ENCODE measurements around the gene NBPF3.

The NBPF3 gene

DNA sequence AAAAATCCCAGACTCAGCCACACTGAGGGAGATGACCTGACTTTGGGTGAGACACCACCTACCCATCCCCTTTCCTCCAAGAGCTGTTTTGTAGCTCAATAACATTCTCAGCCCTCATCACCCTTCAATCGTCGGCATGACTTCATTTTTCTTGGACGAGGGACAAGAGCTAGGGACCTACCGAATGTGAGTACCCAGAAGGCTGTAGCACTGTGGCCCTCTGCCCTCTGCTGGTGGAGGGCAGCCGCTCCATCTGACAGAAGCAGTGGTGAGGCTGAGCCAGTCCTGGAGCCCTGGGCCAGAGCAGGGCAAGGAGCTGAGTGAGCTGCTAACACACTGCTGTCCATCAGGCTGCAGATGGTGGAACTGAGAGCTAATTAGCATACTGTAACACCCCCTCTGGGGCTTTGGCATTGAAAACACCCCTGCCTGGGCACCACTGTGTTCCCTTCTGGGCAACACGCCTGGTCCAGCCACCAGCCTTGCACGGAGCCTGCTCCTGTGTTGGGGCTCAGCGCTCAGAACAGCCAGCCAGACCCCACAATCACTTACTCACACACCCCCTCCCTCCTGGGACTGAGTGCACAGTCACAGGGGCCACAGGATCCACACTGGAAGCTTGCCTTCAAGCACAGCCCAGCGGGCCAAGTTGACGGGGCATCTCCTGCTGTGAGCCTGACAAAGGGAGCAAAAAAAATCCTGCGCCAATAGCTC is 51.0 kb downstream of the NBPF3 start:
- H3K4me3 ChIP-seq, result no peak overlapping the region
- H3K27ac ChIP-seq, result no peak overlapping the region

DNA sequence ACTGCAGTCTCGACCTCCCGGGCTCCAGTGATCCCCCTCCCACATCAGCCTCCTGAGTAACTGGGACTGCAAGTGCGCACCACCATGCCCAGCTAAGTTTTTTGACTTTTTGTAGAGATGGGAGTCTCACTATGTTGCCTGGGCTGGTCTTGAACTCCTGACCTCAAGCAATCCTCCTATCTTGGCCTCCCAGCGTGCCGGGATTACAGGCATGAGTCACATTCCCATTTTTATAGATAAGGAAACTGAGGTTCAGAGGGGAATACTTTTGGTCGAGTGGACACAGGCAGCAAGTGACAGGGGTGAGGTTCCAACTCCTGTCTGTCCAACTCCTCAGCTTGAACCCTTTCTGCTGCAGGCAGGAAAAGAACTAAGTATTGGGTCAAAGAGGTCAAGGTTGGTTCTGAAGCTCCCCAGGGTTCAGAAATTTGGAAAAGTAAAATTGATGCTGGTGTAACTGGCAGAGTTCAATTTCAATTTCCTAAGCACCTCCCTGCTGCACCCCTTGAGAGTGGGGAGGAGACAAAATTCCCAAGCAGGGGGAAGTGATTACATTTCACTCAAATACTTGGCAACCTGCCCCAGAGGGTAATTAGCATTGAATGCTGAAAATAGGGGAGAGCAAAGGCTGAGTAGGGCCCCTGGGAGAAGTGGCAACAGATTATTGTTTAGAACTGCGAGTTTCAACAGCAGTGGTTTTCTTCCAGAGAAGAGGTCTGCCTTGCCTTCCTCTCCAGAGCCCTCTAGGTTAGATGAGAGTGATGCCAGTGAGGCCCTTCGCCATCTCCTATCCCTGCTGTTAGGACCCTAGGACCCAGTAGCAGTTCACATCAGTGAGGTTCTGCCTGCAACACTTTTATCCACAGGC is 51.8 kb downstream of the NBPF3 start:
- H3K27ac ChIP-seq, result no peak overlapping the region

DNA sequence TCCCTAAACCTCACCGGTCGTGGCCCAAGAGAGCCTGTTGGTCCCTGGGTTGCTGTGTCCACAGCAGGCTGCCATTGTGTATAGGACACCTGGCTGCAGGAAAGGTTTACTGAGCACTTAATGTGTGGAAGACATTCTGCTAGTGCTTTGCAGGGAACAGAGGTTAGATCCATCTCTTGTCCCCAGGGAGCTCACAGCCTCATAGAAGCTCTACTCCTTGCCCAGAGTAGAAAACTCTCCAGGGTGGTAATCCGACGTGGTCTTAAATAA is 52.4 kb downstream of the NBPF3 start:
- Histone ChIP-seq H3K27ac (no peak overlapping the region), H3K4me3 (no peak overlapping the region)

More for the DNA sequence above, 51.8 kb downstream of the NBPF3 start:
- H3K4me3 ChIP-seq, result no peak overlapping the region

DNA sequence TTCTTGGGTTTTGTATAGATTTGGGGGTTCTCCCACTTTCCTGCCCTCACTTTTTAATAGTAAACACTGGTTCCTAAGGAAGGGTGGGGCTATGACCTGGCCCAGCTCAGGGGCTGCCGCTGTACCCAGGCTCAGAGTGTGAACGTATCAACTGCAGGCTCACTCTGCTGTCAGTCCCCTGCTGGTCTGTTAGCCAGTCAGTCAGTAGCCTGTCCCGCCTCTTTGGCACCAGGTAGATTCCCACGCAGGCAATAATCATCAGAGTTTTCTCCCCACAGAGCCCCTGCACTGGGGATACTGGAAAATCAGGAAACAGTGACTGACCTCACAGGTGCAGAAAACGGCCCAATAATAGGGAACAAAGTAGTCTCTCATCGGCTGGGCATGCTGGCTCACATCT is 54.3 kb downstream of the NBPF3 start:
- no peak overlapping the region for H3K27ac ChIP-seq
- no peak overlapping the region for H3K4me3 ChIP-seq

DNA sequence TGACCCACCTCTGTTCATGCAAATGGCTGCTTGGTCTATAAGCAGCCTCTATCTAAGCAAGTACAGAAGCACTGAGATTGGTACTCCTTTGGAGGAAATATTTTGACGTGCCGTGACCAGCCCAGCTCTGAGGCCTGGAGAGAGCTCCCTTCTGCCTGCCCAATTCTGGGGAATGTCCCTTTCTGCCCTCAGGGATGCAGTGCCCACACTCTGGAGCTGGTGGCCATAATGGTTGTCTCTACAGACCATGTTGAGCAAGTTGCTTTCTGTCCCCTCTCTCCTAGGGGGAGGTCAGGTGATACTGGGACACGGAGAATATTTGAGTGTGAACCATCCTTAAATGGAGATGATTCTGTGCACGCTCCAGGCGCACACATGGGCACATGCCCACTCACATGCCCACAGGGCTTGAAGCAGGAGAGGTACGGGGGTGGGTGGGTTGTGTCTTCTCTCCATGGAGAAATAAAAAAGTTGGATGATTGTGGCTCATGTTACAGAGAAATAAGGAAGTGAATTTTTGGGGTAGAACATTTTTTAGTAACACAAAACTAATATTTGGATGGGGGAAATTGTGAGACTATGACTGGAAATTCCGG is 55.4 kb downstream of the NBPF3 start:
- H3K4me3 ChIP-seq, result no peak overlapping the region
- no peak overlapping the region for H3K27ac ChIP-seq

DNA sequence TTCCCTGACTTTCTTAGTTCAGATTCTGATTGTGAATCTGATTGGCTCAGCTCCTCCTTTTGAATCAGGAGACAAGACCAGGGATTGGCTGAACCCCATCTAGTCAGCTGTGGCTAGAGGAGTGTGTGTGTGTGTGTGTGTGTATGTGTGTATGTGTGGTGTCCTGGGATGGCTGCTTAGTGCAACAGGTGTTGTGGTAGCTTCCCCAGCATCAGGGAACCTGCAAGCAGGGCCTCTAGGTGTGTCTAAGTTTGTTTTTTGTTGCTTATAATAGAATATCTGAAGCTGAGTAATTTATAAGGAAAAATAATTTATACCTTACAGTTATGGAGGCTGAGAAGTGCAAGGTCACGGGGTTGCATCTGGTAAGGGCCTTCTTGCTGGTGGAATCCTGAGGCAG is 56.1 kb downstream of the NBPF3 start:
- Histone ChIP-seq H3K27ac (no peak overlapping the region), H3K4me3 (no peak overlapping the region)

DNA sequence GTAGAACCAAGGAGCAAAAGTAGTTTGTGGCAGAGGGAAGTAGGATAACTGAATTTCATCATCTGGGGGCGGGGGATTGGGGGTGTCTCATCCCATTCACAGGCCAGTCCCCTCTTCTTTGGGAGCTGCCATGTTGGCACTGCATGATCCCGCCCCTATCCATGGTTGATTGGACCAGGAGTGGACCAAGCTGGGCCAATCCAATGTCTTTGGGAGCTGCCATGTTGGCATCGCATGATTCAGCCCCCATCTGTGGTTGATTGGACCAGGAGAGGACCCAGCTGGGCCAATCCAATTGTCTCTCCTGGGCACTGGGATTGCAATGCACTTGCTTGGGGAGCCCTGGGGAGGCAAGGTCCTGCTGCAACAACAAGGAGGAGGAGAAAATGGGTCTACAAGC is 56.9 kb downstream of the NBPF3 start:
- no peak overlapping the region for H3K27ac ChIP-seq
- no peak overlapping the region for H3K4me3 ChIP-seq

DNA sequence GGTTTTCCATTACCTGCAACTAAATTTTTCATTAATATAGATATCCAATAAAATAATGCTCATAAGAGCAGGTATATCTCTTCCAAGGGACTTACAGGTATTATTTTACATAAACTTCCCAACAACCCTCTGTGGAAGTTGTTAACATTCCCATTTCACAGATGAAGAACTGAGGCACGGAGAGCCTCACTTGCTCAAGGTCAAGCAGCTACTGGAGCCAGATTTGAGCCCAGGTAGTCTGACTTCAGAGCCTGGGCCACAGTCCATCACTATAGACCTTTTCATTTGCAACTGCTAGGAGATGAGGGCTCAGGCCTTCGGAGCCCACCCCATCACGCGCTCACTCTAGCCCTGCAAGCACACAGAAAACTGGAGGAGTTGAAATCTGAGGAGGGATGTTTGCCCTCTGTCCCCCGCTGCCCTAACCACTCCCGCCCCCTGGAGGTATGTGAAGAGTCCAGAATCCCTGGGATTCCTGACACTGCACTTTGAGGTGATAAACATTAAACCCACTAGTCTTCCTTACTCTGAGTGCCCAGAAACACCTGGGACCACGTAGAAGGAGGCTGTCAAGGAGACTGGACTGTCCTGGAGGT is 57.6 kb downstream of the NBPF3 start:
- no peak overlapping the region for H3K27ac ChIP-seq
- H3K4me3 ChIP-seq, result no peak overlapping the region

DNA sequence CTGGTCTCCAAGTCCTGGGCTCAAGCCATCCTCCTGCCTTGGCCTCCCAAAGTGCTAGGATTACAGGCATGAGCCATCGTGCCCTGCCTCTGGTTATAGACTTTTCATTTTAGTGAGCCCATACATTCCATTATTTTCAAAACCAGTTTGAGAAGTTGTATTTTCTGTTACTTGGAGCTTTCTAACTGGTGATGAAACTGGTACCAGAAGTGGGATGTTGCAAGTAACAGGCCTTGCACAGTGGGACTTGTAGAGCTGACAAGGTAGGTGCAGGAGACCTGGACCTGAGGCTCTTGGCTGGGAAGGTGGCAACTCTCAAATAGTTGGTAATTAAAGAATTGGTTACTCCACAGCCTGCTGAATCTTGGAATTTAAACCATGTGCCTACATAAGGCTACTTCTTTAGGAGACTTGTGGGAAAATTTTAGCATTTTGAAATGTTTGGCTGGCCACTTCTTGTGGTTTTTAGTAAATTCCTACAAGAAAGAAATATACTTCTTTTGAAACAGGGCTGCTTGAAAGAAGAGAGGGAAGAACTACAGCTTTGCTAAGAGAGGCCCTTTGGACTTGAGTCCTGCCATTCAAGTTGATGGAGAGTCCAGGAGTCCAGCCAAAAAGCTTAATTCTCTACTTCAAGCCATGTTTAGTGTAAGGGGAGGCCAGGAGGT is 59.5 kb downstream of the NBPF3 start:
- Histone ChIP-seq H3K27ac (no peak overlapping the region), H3K4me3 (no peak overlapping the region)

DNA sequence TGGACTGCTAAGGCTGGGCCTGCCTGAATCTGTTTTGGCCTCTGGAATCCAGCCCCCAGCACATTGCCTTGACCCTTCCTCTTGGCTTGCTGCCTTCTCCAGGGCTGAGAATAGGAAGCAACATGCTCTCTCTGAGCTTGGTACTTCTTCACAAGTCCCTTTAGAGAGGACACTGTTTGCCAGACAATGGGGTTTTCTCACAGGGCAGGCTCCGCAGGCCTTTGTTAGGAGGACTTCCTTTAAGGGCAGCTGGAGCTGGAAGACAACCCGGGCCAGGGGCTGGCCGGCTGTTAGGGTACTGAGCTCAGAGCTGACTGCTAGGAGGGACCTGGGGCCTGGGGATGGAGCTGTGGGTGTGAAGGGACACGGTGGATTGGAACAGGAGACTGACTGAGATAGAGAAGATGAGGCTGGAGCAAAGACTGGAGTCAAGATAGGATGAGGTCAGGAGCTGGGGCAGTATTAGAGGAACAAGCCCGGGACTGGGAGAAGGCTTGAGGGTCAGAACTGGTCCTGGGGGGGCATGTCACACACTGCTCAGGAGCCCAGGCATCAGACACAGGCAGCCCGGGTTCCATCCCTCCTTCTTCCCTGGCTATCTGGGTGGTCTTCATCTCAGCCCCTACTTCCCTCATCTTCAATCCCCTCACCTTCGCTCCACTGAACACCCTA is 63.9 kb downstream of the NBPF3 start:
- no peak overlapping the region for H3K27ac ChIP-seq
- no peak overlapping the region for H3K4me3 ChIP-seq

DNA sequence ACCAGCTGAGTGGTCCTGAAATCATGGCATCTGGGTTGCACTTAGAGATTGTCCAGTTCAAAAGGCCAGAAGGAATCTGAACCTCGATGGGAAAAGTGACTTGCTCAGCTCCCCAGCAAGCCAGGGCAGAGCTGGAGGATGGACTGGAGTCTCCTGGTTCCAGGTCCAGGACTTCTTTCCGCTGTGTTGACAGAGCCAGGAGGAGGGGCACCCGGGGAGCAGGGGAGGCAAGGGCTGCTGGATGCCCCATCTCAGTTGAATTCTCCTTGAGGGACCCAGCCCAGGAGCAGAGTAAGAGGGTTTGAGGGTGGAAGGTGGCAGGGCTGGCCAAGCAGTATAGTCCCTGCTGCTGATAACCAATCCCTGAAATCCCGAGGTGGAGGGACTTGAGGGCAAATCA is 66.9 kb downstream of the NBPF3 start:
- no peak overlapping the region for H3K27ac ChIP-seq
- H3K4me3 ChIP-seq, result no peak overlapping the region

DNA sequence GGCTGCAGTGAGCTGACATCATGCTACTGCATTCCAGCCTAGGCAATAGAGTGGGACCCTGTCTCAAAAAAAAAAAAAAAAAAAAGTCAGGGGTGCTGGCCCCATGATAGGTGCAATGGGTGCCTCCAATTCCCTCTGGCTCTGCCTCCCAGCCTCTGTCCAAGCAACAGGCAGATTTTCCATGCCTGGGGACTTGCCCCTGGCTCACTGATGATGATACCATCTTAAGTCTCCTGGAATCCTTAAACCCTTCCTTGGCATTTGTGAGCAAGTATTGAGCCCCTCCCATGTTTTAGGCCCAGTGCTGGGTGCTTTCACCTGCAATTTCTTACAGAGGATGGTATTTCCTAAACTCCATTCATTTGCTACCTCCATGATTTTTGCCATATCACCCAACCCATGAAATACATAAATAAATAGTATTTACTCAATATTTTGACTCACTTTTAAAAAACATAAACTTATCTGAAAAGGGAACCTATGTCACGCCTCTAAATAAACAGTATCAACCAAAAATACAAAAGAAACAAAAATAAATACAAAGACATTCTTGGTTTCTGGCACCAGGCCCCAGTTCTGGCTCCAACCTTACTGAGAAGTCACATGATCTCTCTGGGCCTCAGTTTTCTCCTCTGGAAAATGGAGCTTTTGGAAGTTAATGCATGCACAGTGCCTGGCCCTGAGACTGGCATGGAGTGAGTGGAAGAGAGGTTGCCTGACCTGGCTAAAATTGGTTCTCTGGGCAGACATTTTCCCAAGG is 67.8 kb downstream of the NBPF3 start:
- H3K4me3 ChIP-seq, result no peak overlapping the region
- no peak overlapping the region for H3K27ac ChIP-seq

DNA sequence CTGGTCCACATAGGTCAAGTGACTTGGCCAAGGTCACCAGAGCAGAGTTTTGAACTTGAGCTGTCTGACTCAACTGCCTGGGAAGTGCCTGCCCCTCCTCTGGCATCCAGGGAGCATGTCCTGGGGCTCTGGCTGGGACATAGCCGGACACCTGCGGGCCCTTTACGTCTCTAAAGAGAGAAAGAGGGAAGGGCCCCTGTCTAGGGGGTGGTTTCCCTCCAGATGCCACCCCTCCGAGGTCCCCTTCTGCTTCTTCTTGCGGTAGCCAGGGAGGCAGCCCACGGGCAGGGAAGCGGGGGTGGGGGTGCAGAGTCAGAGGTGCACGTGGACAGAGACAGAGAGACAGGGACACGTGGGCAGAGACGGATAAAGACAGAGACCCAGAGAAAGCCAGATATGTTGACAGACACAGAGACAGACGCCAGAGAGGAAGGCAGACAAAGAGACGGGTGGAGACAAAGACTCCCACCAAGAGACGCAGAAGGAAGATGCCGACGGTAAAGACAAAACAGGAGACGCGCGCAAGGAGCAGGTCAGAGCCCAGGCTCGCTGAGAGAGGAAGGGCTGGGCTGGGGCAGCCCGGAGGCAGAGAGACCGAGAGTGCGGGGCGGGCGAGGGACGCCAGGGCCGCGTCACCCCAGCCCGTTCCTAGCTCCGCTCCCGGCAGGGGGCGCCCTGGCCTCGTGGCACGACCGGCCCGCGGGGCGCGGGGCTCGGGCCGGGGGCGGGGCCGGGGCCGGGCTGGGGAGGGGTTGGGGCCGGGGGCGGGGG is 68.8 kb downstream of the NBPF3 start:
- H3K27ac ChIP-seq, result no peak overlapping the region
- H3K4me3 ChIP-seq, result peak overlapping the region in 3 of 7 experiments; percentile 17 to 19 (median 19)

DNA sequence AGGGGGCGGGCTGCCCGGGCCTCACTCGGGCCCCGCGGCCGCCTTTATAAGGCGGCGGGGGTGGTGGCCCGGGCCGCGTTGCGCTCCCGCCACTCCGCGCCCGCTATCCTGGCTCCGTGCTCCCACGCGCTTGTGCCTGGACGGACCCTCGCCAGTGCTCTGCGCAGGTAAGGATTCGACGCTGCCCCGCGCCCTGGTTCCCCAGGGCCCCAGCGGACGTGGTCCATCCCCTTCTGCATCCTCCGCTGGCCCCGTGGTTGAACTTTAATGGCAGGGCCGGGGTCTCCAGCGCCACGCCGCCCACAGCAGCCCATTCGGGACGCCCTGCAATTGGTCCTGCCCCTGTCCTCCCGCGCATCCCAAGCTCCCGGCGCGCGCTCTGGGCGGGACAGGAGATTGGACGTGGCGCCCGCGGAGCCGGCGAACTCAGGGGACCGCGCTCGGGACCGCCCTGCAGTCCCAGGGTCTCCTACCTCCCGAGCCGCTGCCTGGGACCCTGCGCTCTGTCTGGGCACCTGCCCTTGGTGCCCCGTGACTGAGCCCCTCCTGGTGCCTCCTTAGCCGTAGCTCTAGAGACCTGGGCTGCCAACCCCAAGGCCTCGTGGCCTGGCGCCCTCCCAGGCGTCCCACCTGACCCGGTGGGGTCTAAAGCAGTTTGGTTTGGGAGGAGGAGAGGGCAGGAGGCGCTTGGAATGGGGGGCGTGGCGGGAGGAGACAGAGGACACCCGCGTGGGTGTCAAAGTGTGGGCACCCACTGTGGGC is 69.6 kb downstream of the NBPF3 start, which contains the start of gene ALPL:
TSS of gene ALPL (plus strand) at position 73 of the 762 bp plus-strand sequence. CDS start 44,659 bp downstream, outside the sequence.
- H3K4me3 ChIP-seq, result peak within 1 kb of the TSS in 6 of 7 experiments; percentile 12 to 21 (median 18)

DNA sequence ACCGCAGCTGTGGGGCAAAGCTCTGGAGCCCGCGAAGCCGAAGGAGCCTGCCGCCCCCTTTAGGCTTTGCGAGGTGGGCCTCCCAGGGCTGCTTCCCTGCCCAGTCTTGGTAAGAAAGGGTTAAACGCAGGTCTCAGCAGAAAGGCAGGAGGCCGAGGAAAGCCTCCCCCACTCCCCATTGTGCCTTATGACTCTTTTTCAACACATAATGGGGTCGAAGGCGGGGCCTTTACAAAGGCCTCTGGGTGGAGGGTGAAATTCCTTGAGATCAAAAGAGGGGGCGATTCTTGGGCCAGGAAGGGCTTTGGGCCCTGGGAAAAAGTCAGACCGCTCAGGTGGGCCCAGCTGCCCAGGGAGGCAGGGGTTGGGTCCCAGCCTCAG is 70.2 kb downstream of the NBPF3 start:
- Histone ChIP-seq H3K4me3 (peak overlapping the region in 1 of 7 experiments; percentile 21), H3K27ac (no peak overlapping the region)

More for the DNA sequence above, 69.6 kb downstream of the NBPF3 start, which contains the start of gene ALPL:
- no peak within 1 kb of the TSS for H3K27ac ChIP-seq

DNA sequence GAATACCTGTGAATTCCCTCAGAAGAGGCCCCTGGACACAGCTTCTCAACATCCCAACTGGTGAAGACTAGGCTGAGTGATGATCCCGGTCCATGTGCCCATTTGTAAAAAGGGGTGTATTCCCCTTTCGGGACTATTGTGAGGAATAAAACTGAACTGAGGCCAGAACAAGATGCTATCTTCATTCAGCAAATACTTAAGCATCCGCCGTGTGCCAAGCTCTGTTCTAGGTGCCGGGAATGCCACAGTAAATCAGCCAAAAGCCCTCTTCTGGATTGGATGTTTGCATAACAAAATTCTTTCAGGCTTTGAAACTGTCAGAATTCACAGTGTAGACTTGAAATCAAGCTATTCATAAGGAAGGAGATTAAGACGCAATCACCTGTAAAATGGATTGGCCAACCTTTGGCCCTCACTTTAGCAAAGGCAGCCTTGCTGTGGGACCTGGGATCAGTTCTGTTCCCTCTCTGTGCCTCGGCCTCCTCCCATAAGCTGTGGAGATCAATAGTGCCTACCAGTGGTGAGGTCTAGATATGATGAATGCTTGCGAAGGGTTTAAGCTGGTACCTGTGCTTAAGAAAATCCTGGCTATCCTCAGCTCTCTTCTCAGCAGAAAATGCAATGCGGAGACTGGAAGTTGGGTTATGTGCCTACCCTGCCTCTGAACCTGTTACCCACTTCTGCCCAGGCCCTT is 71.1 kb downstream of the NBPF3 start:
- peak overlapping the region in 5 of 21 experiments; percentile 35 to 55 (median 40) for H3K27ac ChIP-seq

More for the DNA sequence above, 71.1 kb downstream of the NBPF3 start:
- no peak overlapping the region for H3K4me3 ChIP-seq
